H9 (cell line): ENCODE data around the gene STARD9. TPM values are rescaled to one million over a fixed set of nuclear protein-coding genes. Genes with fewer than 3 reads are reported as not detected.

ENCODE experiments used
- DNase-seq: peaks from one replicate; pipeline ENCODE4 v3.0.0-alpha.2; 2017
- H2AFZ ChIP-seq: one replicate; pipeline ENCODE4 v1.6.1; 2013; ENCODE audit warnings: mild to moderate bottlenecking, low read length, control low read depth, moderate library complexity
- H2AK5ac ChIP-seq: 2 replicates; pipeline ENCODE4 v1.6.1; 2013; ENCODE audit warnings: low read length, control low read depth, mixed read lengths; ENCODE audit not compliant: insufficient read length
- H2BK120ac ChIP-seq: one replicate; pipeline ENCODE4 v1.6.1; 2013; ENCODE audit warnings: low read depth, mild to moderate bottlenecking, low read length, control low read depth, inconsistent platforms; ENCODE audit not compliant: poor library complexity, severe bottlenecking
- H2BK12ac ChIP-seq: 2 replicates; pipeline ENCODE4 v1.6.1; 2013; ENCODE audit warnings: low read length, control low read depth, mixed read lengths, low read depth; ENCODE audit not compliant: insufficient read length
- H2BK15ac ChIP-seq: 2 replicates; pipeline ENCODE4 v1.6.1; 2013; ENCODE audit warnings: low read depth, low read length, control low read depth
- H2BK20ac ChIP-seq: one replicate; pipeline ENCODE4 v1.6.1; 2013; ENCODE audit warnings: low read depth, mild to moderate bottlenecking, low read length, control low read depth, inconsistent platforms; ENCODE audit not compliant: poor library complexity, severe bottlenecking
- H2BK5ac ChIP-seq: 2 replicates; pipeline ENCODE4 v1.6.1; 2013; ENCODE audit warnings: low read length, control low read depth, mixed read lengths; ENCODE audit not compliant: insufficient read length
- H3K14ac ChIP-seq: 2 replicates; pipeline ENCODE4 v1.6.1; 2013; ENCODE audit warnings: low read length, control low read depth; ENCODE audit not compliant: insufficient read depth
- H3K18ac ChIP-seq: 2 replicates; pipeline ENCODE4 v1.6.1; 2013; ENCODE audit warnings: low read depth, mild to moderate bottlenecking, mixed read lengths, low read length, control low read depth; ENCODE audit not compliant: insufficient read length
- H3K23ac ChIP-seq: 2 replicates; pipeline ENCODE4 v1.6.1; 2013; ENCODE audit warnings: low read length, control low read depth, mixed read lengths, low read depth; ENCODE audit not compliant: insufficient read length
- H3K23me2 ChIP-seq: 2 replicates; pipeline ENCODE4 v1.6.1; 2013; ENCODE audit warnings: low read depth, mild to moderate bottlenecking, mixed read lengths, low read length, control low read depth; ENCODE audit not compliant: insufficient read length, poor library complexity, severe bottlenecking
- H3K27ac ChIP-seq: 2 replicates; pipeline ENCODE4 v1.5.1; 2013; ENCODE audit warnings: low read length, control low read depth, mixed read lengths, low read depth; ENCODE audit not compliant: insufficient read length
- H3K27me3 ChIP-seq: 2 replicates; pipeline ENCODE4 v1.6.1; 2013; ENCODE audit warnings: low read length, control low read depth, inconsistent platforms; ENCODE audit not compliant: insufficient read depth
- H3K4ac ChIP-seq: 2 replicates; pipeline ENCODE4 v1.6.1; 2013; ENCODE audit warnings: low read depth, mild to moderate bottlenecking, control low read depth, inconsistent platforms, low read length, moderate library complexity
- H3K4me1 ChIP-seq: 2 replicates; pipeline ENCODE4 v1.6.1; 2013; ENCODE audit warnings: low read length, control low read depth, inconsistent platforms; ENCODE audit not compliant: insufficient read depth
- H3K4me2 ChIP-seq: 2 replicates; pipeline ENCODE4 v1.6.1; 2013; ENCODE audit warnings: low read length, control low read depth, mixed read lengths; ENCODE audit not compliant: insufficient read length, insufficient read depth
- H3K56ac ChIP-seq: 2 replicates; pipeline ENCODE4 v1.6.1; 2013; ENCODE audit warnings: low read depth, mild to moderate bottlenecking, mixed read lengths, low read length, control low read depth; ENCODE audit not compliant: insufficient read length
- H3K79me1 ChIP-seq: 2 replicates; pipeline ENCODE4 v1.6.1; 2013; ENCODE audit warnings: low read depth, mild to moderate bottlenecking, moderate library complexity, low read length, control low read depth, inconsistent platforms; ENCODE audit not compliant: insufficient read depth, poor library complexity, severe bottlenecking
- H3K79me2 ChIP-seq: 2 replicates; pipeline ENCODE4 v1.6.1; 2013; ENCODE audit warnings: low read length, control low read depth, inconsistent platforms; ENCODE audit not compliant: insufficient read depth
- H3K9ac ChIP-seq: 2 replicates; pipeline ENCODE4 v1.6.1; 2013; ENCODE audit warnings: low read length, control low read depth, mixed read lengths; ENCODE audit not compliant: insufficient read length; ENCODE audit errors: extremely low read depth
- H3K9me3 ChIP-seq: one replicate; pipeline ENCODE4 v1.6.1; 2013; ENCODE audit warnings: low read depth, low read length, inconsistent platforms; ENCODE audit not compliant: control insufficient read depth
- H3T11ph ChIP-seq: one replicate; pipeline ENCODE4 v1.6.1; 2013; ENCODE audit warnings: mild to moderate bottlenecking, low read length, control low read depth, inconsistent platforms
- H4K20me1 ChIP-seq: one replicate; pipeline ENCODE4 v1.6.1; 2013; ENCODE audit not compliant: control insufficient read depth, insufficient read length, insufficient read depth
- H4K5ac ChIP-seq: 2 replicates; pipeline ENCODE4 v1.6.1; 2013; ENCODE audit warnings: low read depth, mild to moderate bottlenecking, mixed read lengths, low read length, control low read depth; ENCODE audit not compliant: insufficient read length
- H4K8ac ChIP-seq: replicated peaks from 2 replicates; pipeline ENCODE4 v1.6.1; 2013; ENCODE audit warnings: low read length, control low read depth, mixed read lengths, low read depth; ENCODE audit not compliant: insufficient read length
- H4K91ac ChIP-seq: 2 replicates; pipeline ENCODE4 v1.6.1; 2013; ENCODE audit warnings: low read depth, mild to moderate bottlenecking, moderate library complexity, mixed read lengths, low read length, control low read depth; ENCODE audit not compliant: insufficient read length
- H3K27ac Mint-ChIP-seq, 3 experiments: 2 replicates in 2 of 3; 3 replicates in 1 of 3; pipeline ENCODE4 v1.8.0; 2020 to 2021; ENCODE audit warnings: mixed read lengths in 3 of 3, mild to moderate bottlenecking in 1 of 3, moderate library complexity in 1 of 3
- H3K27me3 Mint-ChIP-seq: 2 replicates; pipeline ENCODE4 v1.8.0; 2021; ENCODE audit warnings: low read depth, mild to moderate bottlenecking, moderate library complexity, mixed read lengths
- H3K36me3 Mint-ChIP-seq, 3 experiments: 2 replicates in 2 of 3; 3 replicates in 1 of 3; pipeline ENCODE4 v1.8.0; 2020 to 2021; ENCODE audit warnings: low read depth in 3 of 3, mixed read lengths in 3 of 3; ENCODE audit not compliant: insufficient read depth in 1 of 3
- H3K4me1 Mint-ChIP-seq, 2 experiments: 2 replicates each; pipeline ENCODE4 v1.8.0; 2020; ENCODE audit warnings: mixed read lengths in 2 of 2
- H3K4me3 Mint-ChIP-seq, 2 experiments: 2 replicates in 1 of 2; 3 replicates in 1 of 2; pipeline ENCODE4 v1.8.0; 2020 to 2021; ENCODE audit warnings: mild to moderate bottlenecking in 2 of 2, mixed read lengths in 2 of 2, moderate library complexity in 1 of 2
- H3K9me3 Mint-ChIP-seq, 2 experiments: 2 replicates in 1 of 2; 3 replicates in 1 of 2; pipeline ENCODE4 v1.8.0; 2020; ENCODE audit warnings: mild to moderate bottlenecking in 2 of 2, mixed read lengths in 2 of 2, moderate library complexity in 1 of 2
- WGBS: extraction: QIAGEN DNeasy Blood & Tissue Kit; methylation state at CpG from one replicate; pipeline ENCODE4 v1.1.7; 2013; ENCODE audit warnings: missing lambda C conversion rate, low lambda C conversion rate, mixed read lengths; ENCODE audit not compliant: insufficient read length; ENCODE audit errors: extremely low coverage; 5-methylcytosine and 5-hydroxymethylcytosine counted together
- total RNA-seq: library from RNA; stranded (reverse); gene quantifications from 2 replicates; pipeline ENCODE4 v1.2.1, GENCODE V29; 2021
- TF ChIP-seq, protein P1 (sequence below): fragments of 200-600 bp; sonication (generic); conservative IDR thresholded peaks from 3 replicates; pipeline ENCODE4 v1.8.0; 2021; ENCODE audit warnings: antibody characterized with exemption, mild to moderate bottlenecking

Gene STARD9
- total RNA-seq, 1 experiment from 2014 or later: 6.9 TPM

DNA sequence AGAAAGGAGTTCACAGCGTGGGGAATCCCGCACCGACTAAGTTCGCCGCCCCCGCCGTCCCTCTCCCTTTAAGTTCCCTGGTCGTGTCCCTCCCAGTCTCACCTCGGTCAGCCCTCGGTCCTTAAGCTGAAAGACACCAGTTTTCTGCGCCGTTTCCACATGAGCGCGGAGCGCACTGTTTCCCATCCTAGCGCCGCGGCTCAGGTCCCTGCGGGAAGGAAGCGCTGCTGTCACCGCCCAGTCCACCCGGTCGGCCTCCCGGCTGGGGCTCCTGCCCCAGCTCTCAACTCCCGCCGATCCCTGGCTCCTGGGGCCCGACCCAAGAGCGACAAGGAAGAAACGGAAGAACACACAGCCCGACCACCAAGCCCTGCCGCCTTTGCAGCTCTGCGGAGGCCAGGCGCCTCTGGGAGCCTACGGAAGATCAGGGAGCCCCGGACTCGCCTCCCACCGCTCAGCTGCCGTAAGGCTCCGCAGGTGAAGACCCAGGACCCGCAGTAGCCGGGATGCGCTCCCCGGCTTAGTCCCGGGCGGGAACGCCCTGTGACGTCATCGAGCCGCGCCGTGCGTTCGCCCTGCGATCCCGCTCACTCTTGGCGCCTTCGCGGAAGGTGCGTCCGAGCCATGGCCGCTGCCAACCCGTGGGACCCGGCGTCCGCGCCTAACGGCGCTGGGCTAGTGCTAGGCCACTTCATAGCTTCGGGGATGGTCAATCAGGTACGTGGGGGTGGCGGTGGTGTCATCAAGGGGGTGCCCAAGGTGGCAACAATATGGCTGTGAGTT lies 27.0 kb upstream of the STARD9 start, which contains the start of the genes HAUS2 and LRRC57:
HAUS2 (plus strand) TSS at position 590 of the 783 bp plus-strand sequence; CDS start at position 625, 35 bp downstream.
LRRC57 (minus strand) TSS at position 545 of the 783 bp plus-strand sequence; CDS start at position 186, 359 bp downstream.
- Histone ChIP-seq H2BK120ac (no peak within 1 kb of the TSS), H3K18ac (peak within 1 kb of the TSS; percentile 82), H3K23me2 (peaks cover 5% of the 10 kb centered on the region), H4K20me1 (no peaks in the 10 kb centered on the region), H3T11ph (no peak within 1 kb of the TSS), H4K5ac (peak within 1 kb of the TSS; percentile 65), H3K27ac (no peak within 1 kb of the TSS), H4K8ac (no peak within 1 kb of the TSS), H3K23ac (no peak within 1 kb of the TSS), H3K79me2 (peaks cover 5% of the 10 kb centered on the region; the same call in 1 of the 2 replicates), H3K14ac (peak within 1 kb of the TSS; percentile 98; the same call in 1 of the 2 replicates), H2BK20ac (no peak within 1 kb of the TSS), H3K4ac (no peak within 1 kb of the TSS), H2BK15ac (no peak within 1 kb of the TSS), H3K79me1 (no peaks in the 10 kb centered on the region), H3K4me2 (peak within 1 kb of the TSS; percentile 95), H3K27me3 (no peaks in the 10 kb centered on the region), H2AFZ (peak within 1 kb of the TSS; percentile 11), H3K56ac (no peak within 1 kb of the TSS), H2AK5ac (no peak within 1 kb of the TSS), H2BK5ac (peak within 1 kb of the TSS; percentile 24), H3K4me1 (no peaks in the 10 kb centered on the region), H3K9ac (peak within 1 kb of the TSS; percentile 89), H2BK12ac (no peak within 1 kb of the TSS), H3K9me3 (no peaks in the 10 kb centered on the region), H4K91ac (no peak within 1 kb of the TSS)
- Mint-ChIP-seq H3K36me3 (peaks cover 0 to 17% (median 4%) of the 10 kb centered on the region in 3 experiments; a peak in 5 of 7 replicates), H3K4me3 (peak within 1 kb of the TSS; percentile 90 to 97), H3K4me1 (peaks cover 15 to 16% of the 10 kb centered on the region in 2 experiments), H3K27ac (peak within 1 kb of the TSS; percentile 90 to 99 (median 98)), H3K27me3 (no peaks in the 10 kb centered on the region; the same call in 1 of the 2 replicates), H3K9me3 (no peaks in the 10 kb centered on the region)
- TF ChIP-seq, protein P1, sequence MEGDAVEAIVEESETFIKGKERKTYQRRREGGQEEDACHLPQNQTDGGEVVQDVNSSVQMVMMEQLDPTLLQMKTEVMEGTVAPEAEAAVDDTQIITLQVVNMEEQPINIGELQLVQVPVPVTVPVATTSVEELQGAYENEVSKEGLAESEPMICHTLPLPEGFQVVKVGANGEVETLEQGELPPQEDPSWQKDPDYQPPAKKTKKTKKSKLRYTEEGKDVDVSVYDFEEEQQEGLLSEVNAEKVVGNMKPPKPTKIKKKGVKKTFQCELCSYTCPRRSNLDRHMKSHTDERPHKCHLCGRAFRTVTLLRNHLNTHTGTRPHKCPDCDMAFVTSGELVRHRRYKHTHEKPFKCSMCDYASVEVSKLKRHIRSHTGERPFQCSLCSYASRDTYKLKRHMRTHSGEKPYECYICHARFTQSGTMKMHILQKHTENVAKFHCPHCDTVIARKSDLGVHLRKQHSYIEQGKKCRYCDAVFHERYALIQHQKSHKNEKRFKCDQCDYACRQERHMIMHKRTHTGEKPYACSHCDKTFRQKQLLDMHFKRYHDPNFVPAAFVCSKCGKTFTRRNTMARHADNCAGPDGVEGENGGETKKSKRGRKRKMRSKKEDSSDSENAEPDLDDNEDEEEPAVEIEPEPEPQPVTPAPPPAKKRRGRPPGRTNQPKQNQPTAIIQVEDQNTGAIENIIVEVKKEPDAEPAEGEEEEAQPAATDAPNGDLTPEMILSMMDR: no peak
- peak; percentile 92 for DNase-seq
- no CpG with 5 or more reads among the region's 71 CpGs for WGBS
